ENCODE data around the gene MAGI2. TPM values are rescaled to one million over a fixed set of nuclear protein-coding genes. Genes with fewer than 3 reads are reported as not detected.

Gene MAGI2
- total RNA-seq, 1 experiment from 2014 or later, result 0.34 TPM

- intact Hi-C loops (cut with micrococcal nuclease; ENCODE audit: unreplicated experiment), result no loop called here
- no peak for TF ChIP-seq EZH2 (IDR thresholded peaks at IDR 0.05; ENCODE audit: borderline replicate concordance, low read depth, low read length, poor library complexity, severe bottlenecking)
- TF ChIP-seq, protein P1, sequence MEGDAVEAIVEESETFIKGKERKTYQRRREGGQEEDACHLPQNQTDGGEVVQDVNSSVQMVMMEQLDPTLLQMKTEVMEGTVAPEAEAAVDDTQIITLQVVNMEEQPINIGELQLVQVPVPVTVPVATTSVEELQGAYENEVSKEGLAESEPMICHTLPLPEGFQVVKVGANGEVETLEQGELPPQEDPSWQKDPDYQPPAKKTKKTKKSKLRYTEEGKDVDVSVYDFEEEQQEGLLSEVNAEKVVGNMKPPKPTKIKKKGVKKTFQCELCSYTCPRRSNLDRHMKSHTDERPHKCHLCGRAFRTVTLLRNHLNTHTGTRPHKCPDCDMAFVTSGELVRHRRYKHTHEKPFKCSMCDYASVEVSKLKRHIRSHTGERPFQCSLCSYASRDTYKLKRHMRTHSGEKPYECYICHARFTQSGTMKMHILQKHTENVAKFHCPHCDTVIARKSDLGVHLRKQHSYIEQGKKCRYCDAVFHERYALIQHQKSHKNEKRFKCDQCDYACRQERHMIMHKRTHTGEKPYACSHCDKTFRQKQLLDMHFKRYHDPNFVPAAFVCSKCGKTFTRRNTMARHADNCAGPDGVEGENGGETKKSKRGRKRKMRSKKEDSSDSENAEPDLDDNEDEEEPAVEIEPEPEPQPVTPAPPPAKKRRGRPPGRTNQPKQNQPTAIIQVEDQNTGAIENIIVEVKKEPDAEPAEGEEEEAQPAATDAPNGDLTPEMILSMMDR (conservative IDR thresholded peaks at IDR 0.05; ENCODE audit: low read depth, low read length), result no peak
- Histone ChIP-seq H3K27ac (ENCODE audit: low read depth, low read length, poor library complexity, severe bottlenecking) (no peak overlapping the region), H3K4me1 (ENCODE audit: insufficient read depth, low read length, poor library complexity, severe bottlenecking) (no peaks in the 10 kb centered on the region), H3K9me3 (ENCODE audit: low read depth, low read length, poor library complexity, severe bottlenecking) (no peaks in the 10 kb centered on the region), H3K4me3 (ENCODE audit: low read depth, low read length, poor library complexity, severe bottlenecking) (no peak overlapping the region), H3K27me3 (replicated peaks; ENCODE audit: insufficient read depth, low read depth, low read length, poor library complexity) (peaks cover 5% of the 10 kb centered on the region), H3K36me3 (ENCODE audit: insufficient read depth, low read length, poor library complexity, severe bottlenecking) (no peaks in the 10 kb centered on the region)
- ChIA-PET CTCF (no interaction called here), POLR2A (ENCODE audit: low non-redundant PET) (no interaction called here)
- peak; percentile 12 for DNase-seq (ENCODE audit: low spot score)
- BruUV-seq (replicated peaks), result no TSS peak
Measured at GRCh38 chr7:78953726-78954363, 499.6 kb downstream of the MAGI2 start.

GRCh38 chr7:78953090-78953489 lies 500.4 kb downstream of the MAGI2 start:
- ChIA-PET POLR2A (ENCODE audit: low non-redundant PET) (no interaction called here), CTCF (no interaction called here)
- Histone ChIP-seq H3K36me3 (ENCODE audit: insufficient read depth, low read length, poor library complexity, severe bottlenecking) (no peaks in the 10 kb centered on the region), H3K4me3 (ENCODE audit: low read depth, low read length, poor library complexity, severe bottlenecking) (no peak overlapping the region), H3K4me1 (ENCODE audit: insufficient read depth, low read length, poor library complexity, severe bottlenecking) (no peaks in the 10 kb centered on the region), H3K27me3 (replicated peaks; ENCODE audit: insufficient read depth, low read depth, low read length, poor library complexity) (peaks cover 5% of the 10 kb centered on the region), H3K9me3 (ENCODE audit: low read depth, low read length, poor library complexity, severe bottlenecking) (no peaks in the 10 kb centered on the region), H3K27ac (ENCODE audit: low read depth, low read length, poor library complexity, severe bottlenecking) (no peak overlapping the region)
- intact Hi-C loops (cut with micrococcal nuclease; ENCODE audit: unreplicated experiment), result no loop called here
- DNase-seq (ENCODE audit: low spot score), result peak; percentile 2
- no peak for TF ChIP-seq EZH2 (IDR thresholded peaks at IDR 0.05; ENCODE audit: borderline replicate concordance, low read depth, low read length, poor library complexity, severe bottlenecking)
- TF ChIP-seq, protein P1 (conservative IDR thresholded peaks at IDR 0.05; ENCODE audit: low read depth, low read length), result no peak
- no TSS peak for BruUV-seq (replicated peaks)

GRCh38 chr7:78939669-78940068 lies 513.8 kb downstream of the MAGI2 start:
- ChIA-PET POLR2A (ENCODE audit: low non-redundant PET) (no interaction called here), CTCF (no interaction called here)
- Histone ChIP-seq H3K9me3 (ENCODE audit: low read depth, low read length, poor library complexity, severe bottlenecking) (no peaks in the 10 kb centered on the region), H3K27ac (ENCODE audit: low read depth, low read length, poor library complexity, severe bottlenecking) (no peak overlapping the region), H3K36me3 (ENCODE audit: insufficient read depth, low read length, poor library complexity, severe bottlenecking) (no peaks in the 10 kb centered on the region), H3K4me3 (ENCODE audit: low read depth, low read length, poor library complexity, severe bottlenecking) (no peak overlapping the region), H3K27me3 (replicated peaks; ENCODE audit: insufficient read depth, low read depth, low read length, poor library complexity) (no peaks in the 10 kb centered on the region), H3K4me1 (ENCODE audit: insufficient read depth, low read length, poor library complexity, severe bottlenecking) (peaks cover 10% of the 10 kb centered on the region)
- no peak for TF ChIP-seq EZH2 (IDR thresholded peaks at IDR 0.05; ENCODE audit: borderline replicate concordance, low read depth, low read length, poor library complexity, severe bottlenecking)
- TF ChIP-seq, protein P1 (conservative IDR thresholded peaks at IDR 0.05; ENCODE audit: low read depth, low read length), result no peak
- no peak for DNase-seq (ENCODE audit: low spot score)
- intact Hi-C loops (cut with micrococcal nuclease; ENCODE audit: unreplicated experiment), result loop anchor here (10.0 kb wide), 1 partner anchor 805 kb away; no protein-coding TSS in a partner anchor
- no TSS peak for BruUV-seq (replicated peaks)

Data from A673 (cell line).